H9 (cell line): Measurements from ENCODE around the gene DDIT4. TPM values are rescaled to one million over a fixed set of nuclear protein-coding genes. Genes with fewer than 3 reads are reported as not detected.
"Not testable (repeated sequence)": the region's sequence is repeated elsewhere in the genome, so short reads cannot be mapped to it uniquely, and the experiment has no call there.

Experiments used
- DNase-seq: peaks from one replicate; pipeline ENCODE4 v3.0.0-alpha.2; 2017
- H2AFZ ChIP-seq: one replicate; pipeline ENCODE4 v1.6.1; 2013; ENCODE audit warnings: mild to moderate bottlenecking, low read length, control low read depth, moderate library complexity
- H2AK5ac ChIP-seq: 2 replicates; pipeline ENCODE4 v1.6.1; 2013; ENCODE audit warnings: low read length, control low read depth, mixed read lengths; ENCODE audit not compliant: insufficient read length
- H2BK120ac ChIP-seq: one replicate; pipeline ENCODE4 v1.6.1; 2013; ENCODE audit warnings: low read depth, mild to moderate bottlenecking, low read length, control low read depth, inconsistent platforms; ENCODE audit not compliant: poor library complexity, severe bottlenecking
- H2BK12ac ChIP-seq: 2 replicates; pipeline ENCODE4 v1.6.1; 2013; ENCODE audit warnings: low read length, control low read depth, mixed read lengths, low read depth; ENCODE audit not compliant: insufficient read length
- H2BK15ac ChIP-seq: 2 replicates; pipeline ENCODE4 v1.6.1; 2013; ENCODE audit warnings: low read depth, low read length, control low read depth
- H2BK20ac ChIP-seq: one replicate; pipeline ENCODE4 v1.6.1; 2013; ENCODE audit warnings: low read depth, mild to moderate bottlenecking, low read length, control low read depth, inconsistent platforms; ENCODE audit not compliant: poor library complexity, severe bottlenecking
- H2BK5ac ChIP-seq: 2 replicates; pipeline ENCODE4 v1.6.1; 2013; ENCODE audit warnings: low read length, control low read depth, mixed read lengths; ENCODE audit not compliant: insufficient read length
- H3K14ac ChIP-seq: 2 replicates; pipeline ENCODE4 v1.6.1; 2013; ENCODE audit warnings: low read length, control low read depth; ENCODE audit not compliant: insufficient read depth
- H3K18ac ChIP-seq: 2 replicates; pipeline ENCODE4 v1.6.1; 2013; ENCODE audit warnings: low read depth, mild to moderate bottlenecking, mixed read lengths, low read length, control low read depth; ENCODE audit not compliant: insufficient read length
- H3K23ac ChIP-seq: 2 replicates; pipeline ENCODE4 v1.6.1; 2013; ENCODE audit warnings: low read length, control low read depth, mixed read lengths, low read depth; ENCODE audit not compliant: insufficient read length
- H3K23me2 ChIP-seq: 2 replicates; pipeline ENCODE4 v1.6.1; 2013; ENCODE audit warnings: low read depth, mild to moderate bottlenecking, mixed read lengths, low read length, control low read depth; ENCODE audit not compliant: insufficient read length, poor library complexity, severe bottlenecking
- H3K27ac ChIP-seq: 2 replicates; pipeline ENCODE4 v1.5.1; 2013; ENCODE audit warnings: low read length, control low read depth, mixed read lengths, low read depth; ENCODE audit not compliant: insufficient read length
- H3K27me3 ChIP-seq: 2 replicates; pipeline ENCODE4 v1.6.1; 2013; ENCODE audit warnings: low read length, control low read depth, inconsistent platforms; ENCODE audit not compliant: insufficient read depth
- H3K4ac ChIP-seq: 2 replicates; pipeline ENCODE4 v1.6.1; 2013; ENCODE audit warnings: low read depth, mild to moderate bottlenecking, control low read depth, inconsistent platforms, low read length, moderate library complexity
- H3K4me1 ChIP-seq: 2 replicates; pipeline ENCODE4 v1.6.1; 2013; ENCODE audit warnings: low read length, control low read depth, inconsistent platforms; ENCODE audit not compliant: insufficient read depth
- H3K4me2 ChIP-seq: 2 replicates; pipeline ENCODE4 v1.6.1; 2013; ENCODE audit warnings: low read length, control low read depth, mixed read lengths; ENCODE audit not compliant: insufficient read length, insufficient read depth
- H3K56ac ChIP-seq: 2 replicates; pipeline ENCODE4 v1.6.1; 2013; ENCODE audit warnings: low read depth, mild to moderate bottlenecking, mixed read lengths, low read length, control low read depth; ENCODE audit not compliant: insufficient read length
- H3K79me1 ChIP-seq: 2 replicates; pipeline ENCODE4 v1.6.1; 2013; ENCODE audit warnings: low read depth, mild to moderate bottlenecking, moderate library complexity, low read length, control low read depth, inconsistent platforms; ENCODE audit not compliant: insufficient read depth, poor library complexity, severe bottlenecking
- H3K79me2 ChIP-seq: 2 replicates; pipeline ENCODE4 v1.6.1; 2013; ENCODE audit warnings: low read length, control low read depth, inconsistent platforms; ENCODE audit not compliant: insufficient read depth
- H3K9ac ChIP-seq: 2 replicates; pipeline ENCODE4 v1.6.1; 2013; ENCODE audit warnings: low read length, control low read depth, mixed read lengths; ENCODE audit not compliant: insufficient read length; ENCODE audit errors: extremely low read depth
- H3K9me3 ChIP-seq: one replicate; pipeline ENCODE4 v1.6.1; 2013; ENCODE audit warnings: low read depth, low read length, inconsistent platforms; ENCODE audit not compliant: control insufficient read depth
- H3T11ph ChIP-seq: one replicate; pipeline ENCODE4 v1.6.1; 2013; ENCODE audit warnings: mild to moderate bottlenecking, low read length, control low read depth, inconsistent platforms
- H4K20me1 ChIP-seq: one replicate; pipeline ENCODE4 v1.6.1; 2013; ENCODE audit not compliant: control insufficient read depth, insufficient read length, insufficient read depth
- H4K5ac ChIP-seq: 2 replicates; pipeline ENCODE4 v1.6.1; 2013; ENCODE audit warnings: low read depth, mild to moderate bottlenecking, mixed read lengths, low read length, control low read depth; ENCODE audit not compliant: insufficient read length
- H4K8ac ChIP-seq: replicated peaks from 2 replicates; pipeline ENCODE4 v1.6.1; 2013; ENCODE audit warnings: low read length, control low read depth, mixed read lengths, low read depth; ENCODE audit not compliant: insufficient read length
- H4K91ac ChIP-seq: 2 replicates; pipeline ENCODE4 v1.6.1; 2013; ENCODE audit warnings: low read depth, mild to moderate bottlenecking, moderate library complexity, mixed read lengths, low read length, control low read depth; ENCODE audit not compliant: insufficient read length
- H3K27ac Mint-ChIP-seq, 3 experiments: 2 replicates in 2 of 3; 3 replicates in 1 of 3; pipeline ENCODE4 v1.8.0; 2020 to 2021; ENCODE audit warnings: mixed read lengths in 3 of 3, mild to moderate bottlenecking in 1 of 3, moderate library complexity in 1 of 3
- H3K27me3 Mint-ChIP-seq: 2 replicates; pipeline ENCODE4 v1.8.0; 2021; ENCODE audit warnings: low read depth, mild to moderate bottlenecking, moderate library complexity, mixed read lengths
- H3K36me3 Mint-ChIP-seq, 3 experiments: 2 replicates in 2 of 3; 3 replicates in 1 of 3; pipeline ENCODE4 v1.8.0; 2020 to 2021; ENCODE audit warnings: low read depth in 3 of 3, mixed read lengths in 3 of 3; ENCODE audit not compliant: insufficient read depth in 1 of 3
- H3K4me1 Mint-ChIP-seq, 2 experiments: 2 replicates each; pipeline ENCODE4 v1.8.0; 2020; ENCODE audit warnings: mixed read lengths in 2 of 2
- H3K4me3 Mint-ChIP-seq, 2 experiments: 2 replicates in 1 of 2; 3 replicates in 1 of 2; pipeline ENCODE4 v1.8.0; 2020 to 2021; ENCODE audit warnings: mild to moderate bottlenecking in 2 of 2, mixed read lengths in 2 of 2, moderate library complexity in 1 of 2
- H3K9me3 Mint-ChIP-seq, 2 experiments: 2 replicates in 1 of 2; 3 replicates in 1 of 2; pipeline ENCODE4 v1.8.0; 2020; ENCODE audit warnings: mild to moderate bottlenecking in 2 of 2, mixed read lengths in 2 of 2, moderate library complexity in 1 of 2
- CTCF ChIP-seq: fragments of 200-600 bp; sonication (generic); conservative IDR thresholded peaks from 3 replicates; pipeline ENCODE4 v1.8.0; 2021; ENCODE audit warnings: antibody characterized with exemption, mild to moderate bottlenecking
- whole genome bisulfite sequencing: extraction: QIAGEN DNeasy Blood & Tissue Kit; methylation state at CpG from one replicate; pipeline ENCODE4 v1.1.7; 2013; ENCODE audit warnings: missing lambda C conversion rate, low lambda C conversion rate, mixed read lengths; ENCODE audit not compliant: insufficient read length; ENCODE audit errors: extremely low coverage; 5-methylcytosine and 5-hydroxymethylcytosine counted together
- total RNA-seq: library from RNA; stranded (reverse); gene quantifications from 2 replicates; pipeline ENCODE4 v1.2.1, GENCODE V29; 2021

The DDIT4 gene
- total RNA-seq, 1 experiment from 2014 or later, result 84.0 TPM

GRCh38 chr10:72267819-72268399 lies 5.8 kb upstream of the DDIT4 start:
- Histone ChIP-seq H3K14ac (peak overlapping the region; percentile 39; the same call in 1 of the 2 replicates), H3K9ac (no peak overlapping the region), H2BK5ac (no peak overlapping the region), H3K79me1 (no peaks in the 10 kb centered on the region), H4K5ac (no peak overlapping the region), H4K91ac (no peak overlapping the region), H3K9me3 (no peaks in the 10 kb centered on the region), H3K23me2 (peaks cover 3% of the 10 kb centered on the region), H2AFZ (no peak overlapping the region), H2BK20ac (no peak overlapping the region), H3K4ac (no peak overlapping the region), H3K4me2 (no peak overlapping the region), H3K18ac (peak overlapping the region; percentile 2), H3K56ac (no peak overlapping the region), H3K79me2 (no peaks in the 10 kb centered on the region), H2BK120ac (no peak overlapping the region), H2BK12ac (no peak overlapping the region), H3K23ac (no peak overlapping the region), H2AK5ac (no peak overlapping the region), H3K27me3 (no peaks in the 10 kb centered on the region), H4K8ac (no peak overlapping the region), H3K27ac (peak overlapping the region; percentile 47), H3T11ph (no peak overlapping the region), H3K4me1 (peaks cover 14% of the 10 kb centered on the region), H4K20me1 (no peaks in the 10 kb centered on the region), H2BK15ac (no peak overlapping the region)
- Mint-ChIP-seq H3K27me3 (peaks cover 4% of the 10 kb centered on the region), H3K27ac (peak overlapping the region; percentile 96 to 99 (median 96)), H3K4me1 (peaks cover 48 to 55% of the 10 kb centered on the region in 2 experiments), H3K36me3 (peaks cover 0 to 4% (median 0%) of the 10 kb centered on the region in 3 experiments; a peak in 1 of 7 replicates), H3K4me3 (peak overlapping the region; percentile 41 to 60; a peak in 3 of 5 replicates), H3K9me3 (no peaks in the 10 kb centered on the region)
- no peak for DNase-seq
- WGBS, result no CpG with 5 or more reads among the region's 15 CpGs
- no peak for TF ChIP-seq CTCF

GRCh38 chr10:72268475-72269200 lies 5.1 kb upstream of the DDIT4 start:
- H3K79me1 ChIP-seq, H3K9me3 ChIP-seq, H3K27ac ChIP-seq, H4K91ac ChIP-seq, H3K4ac ChIP-seq, H3K4me3 Mint-ChIP-seq, H3K79me2 ChIP-seq, H2BK20ac ChIP-seq, H4K20me1 ChIP-seq, H3K23me2 ChIP-seq, H3K56ac ChIP-seq, H3K9me3 Mint-ChIP-seq, H3K4me2 ChIP-seq, H4K5ac ChIP-seq, H3K14ac ChIP-seq, H3K27me3 Mint-ChIP-seq, H2BK12ac ChIP-seq, H2BK5ac ChIP-seq, DNase-seq, H3K23ac ChIP-seq, H4K8ac ChIP-seq, H2BK15ac ChIP-seq, H3K36me3 Mint-ChIP-seq, H3K18ac ChIP-seq, H2AFZ ChIP-seq, H2AK5ac ChIP-seq, H3T11ph ChIP-seq, H2BK120ac ChIP-seq, H3K27me3 ChIP-seq, H3K9ac ChIP-seq: not testable (repeated sequence)
- Mint-ChIP-seq H3K4me1 (peaks cover 46 to 52% of the 10 kb centered on the region in 2 experiments), H3K27ac (peak overlapping the region in 1 of 3 experiments; percentile 44; a peak in 1 of 7 replicates)
- peaks cover 14% of the 10 kb centered on the region for H3K4me1 ChIP-seq
- WGBS, result no CpG with 5 or more reads among the region's 5 CpGs
